Glutamatergic neuron (in vitro differentiated cells): Measurements from ENCODE around the gene FDXR. TPM values are rescaled to one million over a fixed set of nuclear protein-coding genes. Genes with fewer than 3 reads are reported as not detected.

ENCODE experiments used
- DNase-seq: peaks from one replicate; pipeline ENCODE4 v3.0.0; 2022
- H3K27ac Mint-ChIP-seq: one replicate; pipeline ENCODE4 v1.8.0; 2020; ENCODE audit warnings: mild to moderate bottlenecking, mixed read lengths, inconsistent platforms; ENCODE audit not compliant: unreplicated experiment
- H3K27me3 Mint-ChIP-seq: one replicate; pipeline ENCODE4 v1.8.0; 2020; ENCODE audit warnings: mild to moderate bottlenecking, moderate library complexity, mixed read lengths, inconsistent platforms; ENCODE audit not compliant: unreplicated experiment
- H3K36me3 Mint-ChIP-seq: one replicate; pipeline ENCODE4 v1.8.0; 2020; ENCODE audit warnings: mild to moderate bottlenecking, mixed read lengths, inconsistent platforms; ENCODE audit not compliant: unreplicated experiment
- H3K4me1 Mint-ChIP-seq: one replicate; pipeline ENCODE4 v1.8.0; 2020; ENCODE audit warnings: mild to moderate bottlenecking, low read depth, mixed read lengths, inconsistent platforms; ENCODE audit not compliant: unreplicated experiment
- H3K4me3 Mint-ChIP-seq: one replicate; pipeline ENCODE4 v1.8.0; 2020; ENCODE audit warnings: mild to moderate bottlenecking, mixed read lengths, inconsistent platforms; ENCODE audit not compliant: unreplicated experiment
- H3K9me3 Mint-ChIP-seq: one replicate; pipeline ENCODE4 v1.8.0; 2020; ENCODE audit warnings: mild to moderate bottlenecking, moderate library complexity, mixed read lengths, inconsistent platforms; ENCODE audit not compliant: unreplicated experiment
- CTCF ChIP-seq: fragments of 200-600 bp; sonication (generic); IDR thresholded peaks from one replicate; pipeline ENCODE4 v1.5.0; 2021; ENCODE audit not compliant: partially characterized antibody, unreplicated experiment
- total RNA-seq: library from RNA; stranded (reverse); fragmentation: NEBNext Ultra II Directional; extraction: Animal tissue kit (Norgen Biotek cat#: 25700); gene quantifications from one replicate; pipeline ENCODE4 v1.2.1, GENCODE V29; 2021; ENCODE audit not compliant: unreplicated experiment

The FDXR gene
- total RNA-seq, 1 donor from 2014 or later, result 12.1 TPM

- DNase-seq, result no peak
- no peaks in the 10 kb centered on the region for H3K4me1 Mint-ChIP-seq
- peaks cover 7% of the 10 kb centered on the region for H3K27me3 Mint-ChIP-seq
- H3K9me3 Mint-ChIP-seq, result peaks cover 4% of the 10 kb centered on the region
- H3K36me3 Mint-ChIP-seq, result no peaks in the 10 kb centered on the region
- TF ChIP-seq CTCF, result no peak
- no peak overlapping the region for H3K4me3 Mint-ChIP-seq
- no peak overlapping the region for H3K27ac Mint-ChIP-seq
These were observed 6.5 kb upstream of the FDXR start for GRCh38 chr17:74879308-74879707.

- Mint-ChIP-seq H3K4me3 (no peak overlapping the region), H3K36me3 (no peaks in the 10 kb centered on the region), H3K27ac (no peak overlapping the region), H3K9me3 (peaks cover 4% of the 10 kb centered on the region), H3K4me1 (peaks cover 2% of the 10 kb centered on the region), H3K27me3 (peaks cover 7% of the 10 kb centered on the region)
- no peak for TF ChIP-seq CTCF
- no peak for DNase-seq
These were observed 5.9 kb upstream of the FDXR start for GRCh38 chr17:74878658-74879057.

- H3K27me3 Mint-ChIP-seq, result peaks cover 11% of the 10 kb centered on the region
- H3K36me3 Mint-ChIP-seq, result no peaks in the 10 kb centered on the region
- no peak for TF ChIP-seq CTCF
- no peak for DNase-seq
- peaks cover 2% of the 10 kb centered on the region for H3K4me1 Mint-ChIP-seq
- no peak overlapping the region for H3K4me3 Mint-ChIP-seq
- peaks cover 10% of the 10 kb centered on the region for H3K9me3 Mint-ChIP-seq
- no peak overlapping the region for H3K27ac Mint-ChIP-seq
These were observed 5.1 kb upstream of the FDXR start for GRCh38 chr17:74877592-74878548.

GRCh38 chr17:74875977-74876593 is 3.3 kb upstream of the FDXR start:
- Mint-ChIP-seq H3K36me3 (no peaks in the 10 kb centered on the region), H3K9me3 (peaks cover 10% of the 10 kb centered on the region), H3K4me3 (no peak overlapping the region), H3K27me3 (peaks cover 12% of the 10 kb centered on the region), H3K27ac (no peak overlapping the region), H3K4me1 (peaks cover 6% of the 10 kb centered on the region)
- no peak for TF ChIP-seq CTCF
- DNase-seq, result no peak
